Esophagus mucosa (tissue), 1 donor: ENCODE results near the gene TET3. TPM values are rescaled to one million over a fixed set of nuclear protein-coding genes. Genes with fewer than 3 reads are reported as not detected.

Experiments
- total RNA-seq: library from RNA; stranded (reverse); gene quantifications from one replicate; pipeline ENCODE4 v1.2.4, GENCODE V29; 2023
- donor health status: DM: yes; HTN: yes; CAD: no.

The TET3 gene
- total RNA-seq, 1 donor from 2014 or later = 18.8 TPM

Other genes with a start within 250 kb of the TET3 start
- 28.3 TPM for gene TPRKB, start 247.6 kb upstream of the TET3 start, total RNA-seq
- 28.8 TPM for gene DUSP11, start 204.8 kb upstream of the TET3 start, total RNA-seq
- gene C2orf78, start 200.7 kb upstream of the TET3 start, total RNA-seq = not detected
- 33.5 TPM for gene STAMBP, start 155.9 kb upstream of the TET3 start, total RNA-seq
- gene ACTG2, start 91.9 kb upstream of the TET3 start, total RNA-seq = 40.8 TPM
- 38.3 TPM for gene DGUOK, start 58.0 kb upstream of the TET3 start, total RNA-seq
- gene BOLA3, start 163.0 kb downstream of the TET3 start, total RNA-seq = 35.9 TPM
- 81.3 TPM for gene MOB1A, start 194.0 kb downstream of the TET3 start, total RNA-seq
- gene MTHFD2, start 213.7 kb downstream of the TET3 start, total RNA-seq = 77.6 TPM